H9 (cell line): ENCODE measurements around the gene TEAD1. TPM values are rescaled to one million over a fixed set of nuclear protein-coding genes. Genes with fewer than 3 reads are reported as not detected.

Experiments
- DNase-seq: peaks from one replicate; pipeline ENCODE4 v3.0.0-alpha.2; 2017
- H2AFZ ChIP-seq: one replicate; pipeline ENCODE4 v1.6.1; 2013; ENCODE audit warnings: mild to moderate bottlenecking, low read length, control low read depth, moderate library complexity
- H2AK5ac ChIP-seq: 2 replicates; pipeline ENCODE4 v1.6.1; 2013; ENCODE audit warnings: low read length, control low read depth, mixed read lengths; ENCODE audit not compliant: insufficient read length
- H2BK120ac ChIP-seq: one replicate; pipeline ENCODE4 v1.6.1; 2013; ENCODE audit warnings: low read depth, mild to moderate bottlenecking, low read length, control low read depth, inconsistent platforms; ENCODE audit not compliant: poor library complexity, severe bottlenecking
- H2BK12ac ChIP-seq: 2 replicates; pipeline ENCODE4 v1.6.1; 2013; ENCODE audit warnings: low read length, control low read depth, mixed read lengths, low read depth; ENCODE audit not compliant: insufficient read length
- H2BK15ac ChIP-seq: 2 replicates; pipeline ENCODE4 v1.6.1; 2013; ENCODE audit warnings: low read depth, low read length, control low read depth
- H2BK20ac ChIP-seq: one replicate; pipeline ENCODE4 v1.6.1; 2013; ENCODE audit warnings: low read depth, mild to moderate bottlenecking, low read length, control low read depth, inconsistent platforms; ENCODE audit not compliant: poor library complexity, severe bottlenecking
- H2BK5ac ChIP-seq: 2 replicates; pipeline ENCODE4 v1.6.1; 2013; ENCODE audit warnings: low read length, control low read depth, mixed read lengths; ENCODE audit not compliant: insufficient read length
- H3K14ac ChIP-seq: 2 replicates; pipeline ENCODE4 v1.6.1; 2013; ENCODE audit warnings: low read length, control low read depth; ENCODE audit not compliant: insufficient read depth
- H3K18ac ChIP-seq: 2 replicates; pipeline ENCODE4 v1.6.1; 2013; ENCODE audit warnings: low read depth, mild to moderate bottlenecking, mixed read lengths, low read length, control low read depth; ENCODE audit not compliant: insufficient read length
- H3K23ac ChIP-seq: 2 replicates; pipeline ENCODE4 v1.6.1; 2013; ENCODE audit warnings: low read length, control low read depth, mixed read lengths, low read depth; ENCODE audit not compliant: insufficient read length
- H3K23me2 ChIP-seq: 2 replicates; pipeline ENCODE4 v1.6.1; 2013; ENCODE audit warnings: low read depth, mild to moderate bottlenecking, mixed read lengths, low read length, control low read depth; ENCODE audit not compliant: insufficient read length, poor library complexity, severe bottlenecking
- H3K27ac ChIP-seq: 2 replicates; pipeline ENCODE4 v1.5.1; 2013; ENCODE audit warnings: low read length, control low read depth, mixed read lengths, low read depth; ENCODE audit not compliant: insufficient read length
- H3K27me3 ChIP-seq: 2 replicates; pipeline ENCODE4 v1.6.1; 2013; ENCODE audit warnings: low read length, control low read depth, inconsistent platforms; ENCODE audit not compliant: insufficient read depth
- H3K4ac ChIP-seq: 2 replicates; pipeline ENCODE4 v1.6.1; 2013; ENCODE audit warnings: low read depth, mild to moderate bottlenecking, control low read depth, inconsistent platforms, low read length, moderate library complexity
- H3K4me1 ChIP-seq: 2 replicates; pipeline ENCODE4 v1.6.1; 2013; ENCODE audit warnings: low read length, control low read depth, inconsistent platforms; ENCODE audit not compliant: insufficient read depth
- H3K4me2 ChIP-seq: 2 replicates; pipeline ENCODE4 v1.6.1; 2013; ENCODE audit warnings: low read length, control low read depth, mixed read lengths; ENCODE audit not compliant: insufficient read length, insufficient read depth
- H3K56ac ChIP-seq: 2 replicates; pipeline ENCODE4 v1.6.1; 2013; ENCODE audit warnings: low read depth, mild to moderate bottlenecking, mixed read lengths, low read length, control low read depth; ENCODE audit not compliant: insufficient read length
- H3K79me1 ChIP-seq: 2 replicates; pipeline ENCODE4 v1.6.1; 2013; ENCODE audit warnings: low read depth, mild to moderate bottlenecking, moderate library complexity, low read length, control low read depth, inconsistent platforms; ENCODE audit not compliant: insufficient read depth, poor library complexity, severe bottlenecking
- H3K79me2 ChIP-seq: 2 replicates; pipeline ENCODE4 v1.6.1; 2013; ENCODE audit warnings: low read length, control low read depth, inconsistent platforms; ENCODE audit not compliant: insufficient read depth
- H3K9ac ChIP-seq: 2 replicates; pipeline ENCODE4 v1.6.1; 2013; ENCODE audit warnings: low read length, control low read depth, mixed read lengths; ENCODE audit not compliant: insufficient read length; ENCODE audit errors: extremely low read depth
- H3K9me3 ChIP-seq: one replicate; pipeline ENCODE4 v1.6.1; 2013; ENCODE audit warnings: low read depth, low read length, inconsistent platforms; ENCODE audit not compliant: control insufficient read depth
- H3T11ph ChIP-seq: one replicate; pipeline ENCODE4 v1.6.1; 2013; ENCODE audit warnings: mild to moderate bottlenecking, low read length, control low read depth, inconsistent platforms
- H4K20me1 ChIP-seq: one replicate; pipeline ENCODE4 v1.6.1; 2013; ENCODE audit not compliant: control insufficient read depth, insufficient read length, insufficient read depth
- H4K5ac ChIP-seq: 2 replicates; pipeline ENCODE4 v1.6.1; 2013; ENCODE audit warnings: low read depth, mild to moderate bottlenecking, mixed read lengths, low read length, control low read depth; ENCODE audit not compliant: insufficient read length
- H4K8ac ChIP-seq: replicated peaks from 2 replicates; pipeline ENCODE4 v1.6.1; 2013; ENCODE audit warnings: low read length, control low read depth, mixed read lengths, low read depth; ENCODE audit not compliant: insufficient read length
- H4K91ac ChIP-seq: 2 replicates; pipeline ENCODE4 v1.6.1; 2013; ENCODE audit warnings: low read depth, mild to moderate bottlenecking, moderate library complexity, mixed read lengths, low read length, control low read depth; ENCODE audit not compliant: insufficient read length
- H3K27ac Mint-ChIP-seq, 3 experiments: 2 replicates in 2 of 3; 3 replicates in 1 of 3; pipeline ENCODE4 v1.8.0; 2020 to 2021; ENCODE audit warnings: mixed read lengths in 3 of 3, mild to moderate bottlenecking in 1 of 3, moderate library complexity in 1 of 3
- H3K27me3 Mint-ChIP-seq: 2 replicates; pipeline ENCODE4 v1.8.0; 2021; ENCODE audit warnings: low read depth, mild to moderate bottlenecking, moderate library complexity, mixed read lengths
- H3K36me3 Mint-ChIP-seq, 3 experiments: 2 replicates in 2 of 3; 3 replicates in 1 of 3; pipeline ENCODE4 v1.8.0; 2020 to 2021; ENCODE audit warnings: low read depth in 3 of 3, mixed read lengths in 3 of 3; ENCODE audit not compliant: insufficient read depth in 1 of 3
- H3K4me1 Mint-ChIP-seq, 2 experiments: 2 replicates each; pipeline ENCODE4 v1.8.0; 2020; ENCODE audit warnings: mixed read lengths in 2 of 2
- H3K4me3 Mint-ChIP-seq, 2 experiments: 2 replicates in 1 of 2; 3 replicates in 1 of 2; pipeline ENCODE4 v1.8.0; 2020 to 2021; ENCODE audit warnings: mild to moderate bottlenecking in 2 of 2, mixed read lengths in 2 of 2, moderate library complexity in 1 of 2
- H3K9me3 Mint-ChIP-seq, 2 experiments: 2 replicates in 1 of 2; 3 replicates in 1 of 2; pipeline ENCODE4 v1.8.0; 2020; ENCODE audit warnings: mild to moderate bottlenecking in 2 of 2, mixed read lengths in 2 of 2, moderate library complexity in 1 of 2
- CTCF ChIP-seq: fragments of 200-600 bp; sonication (generic); conservative IDR thresholded peaks from 3 replicates; pipeline ENCODE4 v1.8.0; 2021; ENCODE audit warnings: antibody characterized with exemption, mild to moderate bottlenecking
- WGBS: extraction: QIAGEN DNeasy Blood & Tissue Kit; methylation state at CpG from one replicate; pipeline ENCODE4 v1.1.7; 2013; ENCODE audit warnings: missing lambda C conversion rate, low lambda C conversion rate, mixed read lengths; ENCODE audit not compliant: insufficient read length; ENCODE audit errors: extremely low coverage; 5-methylcytosine and 5-hydroxymethylcytosine counted together
- total RNA-seq: library from RNA; stranded (reverse); gene quantifications from 2 replicates; pipeline ENCODE4 v1.2.1, GENCODE V29; 2021

The TEAD1 gene
- total RNA-seq, 1 experiment from 2014 or later = 75.1 TPM

DNA sequence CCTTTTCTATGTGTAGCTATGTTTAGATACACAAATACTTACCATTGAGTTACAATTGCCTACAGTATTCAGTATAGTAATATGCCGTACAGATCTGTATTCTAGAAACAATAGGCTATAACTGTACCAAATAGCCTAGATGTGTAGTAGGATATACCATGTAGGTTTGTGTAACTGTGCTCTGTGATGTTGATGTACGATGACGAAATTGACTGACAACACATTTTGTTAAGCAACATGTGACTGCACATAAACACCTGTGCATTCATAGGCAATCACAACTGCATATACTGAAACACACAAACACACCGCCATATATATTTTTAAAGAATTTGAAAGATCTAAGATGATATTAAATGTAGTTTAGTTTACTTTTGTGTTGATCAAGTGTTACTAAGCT, 60.4 kb downstream of the TEAD1 start:
- no peak overlapping the region for H3K4me3 Mint-ChIP-seq
- H3K4me2 ChIP-seq = no peak overlapping the region
- H3K27me3 ChIP-seq = no peaks in the 10 kb centered on the region
- no peak overlapping the region for H3K4ac ChIP-seq
- H3K9ac ChIP-seq = no peak overlapping the region
- H3K4me1 Mint-ChIP-seq = peaks cover 34 to 47% of the 10 kb centered on the region in 2 experiments
- H3K18ac ChIP-seq = no peak overlapping the region
- H3K9me3 Mint-ChIP-seq = no peaks in the 10 kb centered on the region
- H3K27me3 Mint-ChIP-seq = no peaks in the 10 kb centered on the region
- peaks cover 5% of the 10 kb centered on the region; the same call in 1 of the 2 replicates for H3K79me2 ChIP-seq
- no peak overlapping the region for H2BK12ac ChIP-seq
- no peak overlapping the region for H2BK20ac ChIP-seq
- no peaks in the 10 kb centered on the region for H4K20me1 ChIP-seq
- H2BK5ac ChIP-seq = no peak overlapping the region
- no peak overlapping the region for H2AFZ ChIP-seq
- H4K8ac ChIP-seq = no peak overlapping the region
- no peak overlapping the region for H3K14ac ChIP-seq
- no peak for DNase-seq
- H3T11ph ChIP-seq = no peak overlapping the region
- H3K9me3 ChIP-seq = no peaks in the 10 kb centered on the region
- no peak overlapping the region for H3K27ac Mint-ChIP-seq
- H2AK5ac ChIP-seq = no peak overlapping the region
- peaks cover 0 to 6% (median 0%) of the 10 kb centered on the region in 3 experiments; a peak in 1 of 7 replicates for H3K36me3 Mint-ChIP-seq
- H4K5ac ChIP-seq = no peak overlapping the region
- no peak overlapping the region for H3K27ac ChIP-seq
- H3K23ac ChIP-seq = no peak overlapping the region
- no peaks in the 10 kb centered on the region for H3K23me2 ChIP-seq
- no peak overlapping the region for H2BK120ac ChIP-seq
- H3K4me1 ChIP-seq = 0 out of 2 replicates have a peak, but pooled peaks cover 2% of the 10 kb centered on the region
- no peak overlapping the region for H3K56ac ChIP-seq
- WGBS = no CpG with 5 or more reads among the region's 4 CpGs
- no peak overlapping the region for H2BK15ac ChIP-seq
- TF ChIP-seq CTCF = no peak
- no peak overlapping the region for H4K91ac ChIP-seq
- H3K79me1 ChIP-seq = no peaks in the 10 kb centered on the region
